Neural progenitor cell (in vitro differentiated cells): Measurements from ENCODE around the gene GLB1L2. TPM values are rescaled to one million over a fixed set of nuclear protein-coding genes. Genes with fewer than 3 reads are reported as not detected.

Experiments used
- DNase-seq: peaks from one replicate; pipeline ENCODE4 v3.0.0-alpha.2; 2016; ENCODE audit warnings: low spot score
- H2AFZ ChIP-seq: fragments of 200-600 bp; sonication (generic); replicated peaks from 2 replicates; pipeline ENCODE4 v1.6.1; 2016; ENCODE audit warnings: antibody characterized with exemption
- H3F3A ChIP-seq: fragments of 200-600 bp; sonication (generic); 2 replicates; pipeline ENCODE4 v1.6.1; 2016; ENCODE audit warnings: antibody characterized with exemption, low read depth
- H3K27ac ChIP-seq: fragments of 200-600 bp; sonication (generic); 2 replicates; pipeline ENCODE4 v1.5.1; 2016; ENCODE audit warnings: mild to moderate bottlenecking
- H3K27me3 ChIP-seq: fragments of 200-600 bp; sonication (generic); 2 replicates; pipeline ENCODE4 v1.6.1; 2016; ENCODE audit warnings: mild to moderate bottlenecking, moderate library complexity
- H3K36me3 ChIP-seq: fragments of 200-600 bp; sonication (generic); 2 replicates; pipeline ENCODE4 v1.5.1; 2016
- H3K4me1 ChIP-seq: fragments of 200-600 bp; sonication (generic); 2 replicates; pipeline ENCODE4 v1.6.1; 2016; ENCODE audit warnings: mixed run types
- H3K4me2 ChIP-seq: fragments of 200-600 bp; sonication (generic); 2 replicates; pipeline ENCODE4 v1.6.1; 2016
- H3K4me3 ChIP-seq: fragments of 200-600 bp; sonication (generic); 2 replicates; pipeline ENCODE4 v1.5.1; 2016
- H3K79me2 ChIP-seq: fragments of 200-600 bp; sonication (generic); 2 replicates; pipeline ENCODE4 v1.6.1; 2016; ENCODE audit warnings: low read depth
- H3K9ac ChIP-seq: fragments of 200-600 bp; sonication (generic); 2 replicates; pipeline ENCODE4 v1.6.1; 2016
- H3K9me3 ChIP-seq: fragments of 200-600 bp; sonication (generic); 2 replicates; pipeline ENCODE4 v1.5.1; 2016; ENCODE audit warnings: low read depth
- H4K20me1 ChIP-seq: fragments of 200-600 bp; sonication (generic); 2 replicates; pipeline ENCODE4 v1.6.1; 2016; ENCODE audit warnings: low read depth
- H3K27ac Mint-ChIP-seq: 3 replicates; pipeline ENCODE4 v1.8.0; 2021; ENCODE audit warnings: mixed read lengths
- H3K27me3 Mint-ChIP-seq: 2 replicates; pipeline ENCODE4 v1.8.0; 2022; ENCODE audit warnings: low read depth, mild to moderate bottlenecking, inconsistent platforms, moderate library complexity, mixed read lengths; ENCODE audit not compliant: insufficient read depth
- H3K36me3 Mint-ChIP-seq: 3 replicates; pipeline ENCODE4 v1.8.0; 2021; ENCODE audit warnings: mixed read lengths
- H3K4me1 Mint-ChIP-seq: 3 replicates; pipeline ENCODE4 v1.8.0; 2021; ENCODE audit warnings: mixed read lengths
- H3K4me3 Mint-ChIP-seq: 3 replicates; pipeline ENCODE4 v1.8.0; 2021; ENCODE audit warnings: mild to moderate bottlenecking, moderate library complexity, mixed read lengths
- H3K9me3 Mint-ChIP-seq: 3 replicates; pipeline ENCODE4 v1.8.0; 2020; ENCODE audit warnings: mixed read lengths
- CTCF ChIP-seq: fragments of 200-600 bp; sonication (generic); IDR thresholded peaks from 2 replicates; pipeline ENCODE4 v1.5.1; 2017; ENCODE audit warnings: antibody characterized with exemption, mild to moderate bottlenecking
- EZH2 ChIP-seq: fragments of 200-600 bp; sonication (generic); IDR thresholded peaks from 2 replicates; pipeline ENCODE4 v1.6.1; 2017; ENCODE audit warnings: antibody characterized with exemption, mild to moderate bottlenecking, moderate library complexity
- EZH2phosphoT487 ChIP-seq: fragments of 200-600 bp; sonication (generic); IDR thresholded peaks from 2 replicates; pipeline ENCODE4 v1.6.1; 2017; ENCODE audit warnings: antibody characterized with exemption
- total RNA-seq: library from RNA; depleted of rRNA; stranded (reverse); fragments of >200 nt; gene quantifications from 2 replicates; pipeline ENCODE4 v1.2.3, GENCODE V29; 2015; ENCODE audit warnings: low replicate concordance

GLB1L2 gene
- total RNA-seq, 1 donor from 2014 or later: 2.0 TPM

GRCh38 chr11:134332189-134332631 lies 422 bp downstream of the GLB1L2 start:
- Histone ChIP-seq H3K9ac (no peak overlapping the region), H2AFZ (peak overlapping the region; percentile 85), H3K27ac (no peak overlapping the region), H3K27me3 (peaks cover 75% of the 10 kb centered on the region), H3K36me3 (no peaks in the 10 kb centered on the region), H3K4me1 (peaks cover 8% of the 10 kb centered on the region), H3K4me3 (peak overlapping the region; percentile 66), H3K4me2 (peak overlapping the region; percentile 94), H3K79me2 (no peaks in the 10 kb centered on the region), H3F3A (peaks cover 16% of the 10 kb centered on the region), H3K9me3 (no peaks in the 10 kb centered on the region), H4K20me1 (peaks cover 14% of the 10 kb centered on the region)
- Mint-ChIP-seq H3K36me3 (peaks cover 10% of the 10 kb centered on the region), H3K27me3 (peaks cover 22% of the 10 kb centered on the region), H3K27ac (no peak overlapping the region), H3K9me3 (peaks cover 6% of the 10 kb centered on the region), H3K4me3 (peak overlapping the region; percentile 85), H3K4me1 (peaks cover 22% of the 10 kb centered on the region)
- peak; percentile 75 for DNase-seq
- TF ChIP-seq EZH2phosphoT487 (no peak), CTCF (peak; percentile 28), EZH2 (no peak)

- Histone ChIP-seq H3K27me3 (peaks cover 75% of the 10 kb centered on the region), H3K79me2 (no peaks in the 10 kb centered on the region), H3F3A (peaks cover 16% of the 10 kb centered on the region), H3K9me3 (no peaks in the 10 kb centered on the region), H2AFZ (no peak overlapping the region), H3K4me3 (peak overlapping the region; percentile 66), H3K4me1 (peaks cover 8% of the 10 kb centered on the region), H3K9ac (no peak overlapping the region), H3K27ac (no peak overlapping the region), H3K36me3 (no peaks in the 10 kb centered on the region), H4K20me1 (peaks cover 14% of the 10 kb centered on the region), H3K4me2 (peak overlapping the region; percentile 94)
- no peak for TF ChIP-seq EZH2
- H3K4me3 Mint-ChIP-seq: peak overlapping the region; percentile 85
- H3K27me3 Mint-ChIP-seq: peaks cover 22% of the 10 kb centered on the region
- DNase-seq: no peak
- no peak overlapping the region for H3K27ac Mint-ChIP-seq
- H3K36me3 Mint-ChIP-seq: peaks cover 10% of the 10 kb centered on the region
- H3K9me3 Mint-ChIP-seq: peaks cover 6% of the 10 kb centered on the region
- peaks cover 22% of the 10 kb centered on the region for H3K4me1 Mint-ChIP-seq
These were observed 994 bp downstream of the GLB1L2 start for GRCh38 chr11:134332782-134333181.

GRCh38 chr11:134333312-134333711 lies 1.5 kb downstream of the GLB1L2 start:
- H3K4me1 Mint-ChIP-seq: peaks cover 22% of the 10 kb centered on the region
- Histone ChIP-seq H3F3A (peaks cover 16% of the 10 kb centered on the region), H3K79me2 (no peaks in the 10 kb centered on the region), H3K9ac (no peak overlapping the region), H3K36me3 (no peaks in the 10 kb centered on the region), H2AFZ (no peak overlapping the region), H4K20me1 (peaks cover 14% of the 10 kb centered on the region), H3K27ac (no peak overlapping the region), H3K9me3 (no peaks in the 10 kb centered on the region), H3K4me2 (no peak overlapping the region), H3K4me3 (no peak overlapping the region), H3K27me3 (peaks cover 75% of the 10 kb centered on the region), H3K4me1 (peaks cover 8% of the 10 kb centered on the region)
- peaks cover 10% of the 10 kb centered on the region for H3K36me3 Mint-ChIP-seq
- peaks cover 6% of the 10 kb centered on the region for H3K9me3 Mint-ChIP-seq
- DNase-seq: no peak
- TF ChIP-seq EZH2phosphoT487: no peak
- no peak for TF ChIP-seq EZH2
- TF ChIP-seq CTCF: no peak
- peak overlapping the region; percentile 85 for H3K4me3 Mint-ChIP-seq
- no peak overlapping the region for H3K27ac Mint-ChIP-seq
- H3K27me3 Mint-ChIP-seq: peaks cover 22% of the 10 kb centered on the region

GRCh38 chr11:134333946-134334345 lies 2.2 kb downstream of the GLB1L2 start:
- Histone ChIP-seq H3K27me3 (peaks cover 68% of the 10 kb centered on the region), H3K9me3 (no peaks in the 10 kb centered on the region), H3K36me3 (no peaks in the 10 kb centered on the region), H4K20me1 (peaks cover 14% of the 10 kb centered on the region), H3F3A (peaks cover 16% of the 10 kb centered on the region), H3K79me2 (no peaks in the 10 kb centered on the region), H3K9ac (no peak overlapping the region), H2AFZ (no peak overlapping the region), H3K4me1 (peaks cover 8% of the 10 kb centered on the region), H3K27ac (no peak overlapping the region), H3K4me2 (no peak overlapping the region), H3K4me3 (no peak overlapping the region)
- peaks cover 6% of the 10 kb centered on the region for H3K9me3 Mint-ChIP-seq
- TF ChIP-seq CTCF (no peak), EZH2phosphoT487 (no peak), EZH2 (no peak)
- peaks cover 19% of the 10 kb centered on the region for H3K27me3 Mint-ChIP-seq
- peaks cover 10% of the 10 kb centered on the region for H3K36me3 Mint-ChIP-seq
- peaks cover 22% of the 10 kb centered on the region for H3K4me1 Mint-ChIP-seq
- DNase-seq: no peak
- no peak overlapping the region for H3K27ac Mint-ChIP-seq
- H3K4me3 Mint-ChIP-seq: peak overlapping the region; percentile 50
